Right cardiac atrium (tissue), 5 donors: ENCODE data around the gene GPC6. TPM values are rescaled to one million over a fixed set of nuclear protein-coding genes. Genes with fewer than 3 reads are reported as not detected.

Source experiments
- ATAC-seq, 2 donors: fragments of 200-7000 bp; cut with Tn5 transposase; one replicate each; pipeline versions ENCODE4 v1.8.0 to v1.9.1; 2020; ENCODE audit warnings: moderate library complexity in 2 of 2, mild to moderate bottlenecking in 1 of 2
- DNase-seq, 3 donors: peaks; one replicate each; pipeline ENCODE4 v3.0.0-alpha.2; 2020
- H3K27ac ChIP-seq: one replicate; pipeline ENCODE4 v1.5.1; 2013; ENCODE audit warnings: mild to moderate bottlenecking, low read length, control low read depth, moderate library complexity
- H3K27me3 ChIP-seq: one replicate; pipeline ENCODE4 v1.6.1; 2013; ENCODE audit not compliant: control insufficient read depth, insufficient read depth
- H3K4me1 ChIP-seq: one replicate; pipeline ENCODE4 v1.6.1; 2013; ENCODE audit warnings: low read length; ENCODE audit not compliant: control insufficient read depth, insufficient read depth
- H3K4me3 ChIP-seq: one replicate; pipeline ENCODE4 v1.5.1; 2013; ENCODE audit warnings: low read length, control low read depth
- H3K9me3 ChIP-seq: one replicate; pipeline ENCODE4 v1.6.1; 2013; ENCODE audit warnings: low read length; ENCODE audit not compliant: control insufficient read depth
- WGBS: extraction: QIAGEN DNeasy Blood & Tissue Kit; methylation state at CpG from one replicate; pipeline ENCODE4 v1.1.7; 2013; 5-methylcytosine and 5-hydroxymethylcytosine counted together
- intact Hi-C, 4 donors: fragments of 100-400 bp; cut with DNase I; formaldehyde crosslinking; loops; one replicate each; pipeline versions ENCODE4 v1.11.0 to v1.14.0; 2022 to 2023
- polyA plus RNA-seq: library from polyadenylated mRNA; stranded (reverse); fragments of 200-250 nt; gene quantifications from one replicate; pipeline ENCODE4 v1.2.3, GENCODE V29; 2013
- total RNA-seq, 4 donors: library from RNA; stranded (reverse); fragmentation: NEBNext Ultra II Directional; extraction: Animal tissue kit (Norgen Biotek cat#: 25700); gene quantifications; one replicate each; pipeline ENCODE4 v1.2.1, GENCODE V29; 2021
- donor health status: healthy with polysubstance abuse.
- donor health status: DM: no; HTN: yes; CAD: no.
- donor health status: DM: no; HTN: no; CAD: no.
- donor health status: DM: no; HTN: yes; CAD: no; lungs with severe emphysema.
- donor health status: DM: yes; HTN: yes; CAD: no.

Gene GPC6
- total and polyA plus RNA-seq, 5 donors: 1.5 to 11.0 (median 5.3) TPM

GRCh38 chr13:93964146-93964512, 737.5 kb downstream of the GPC6 start:
- DNase-seq: no peak
- Histone ChIP-seq H3K27me3 (no peaks in the 10 kb centered on the region), H3K4me1 (no peaks in the 10 kb centered on the region), H3K27ac (no peak overlapping the region), H3K9me3 (no peaks in the 10 kb centered on the region), H3K4me3 (no peak overlapping the region)
- intact Hi-C loops: no loop called here
- ATAC-seq: no peak
- WGBS: 74% methylated on average over 2 of the region's 2 CpGs

DNA sequence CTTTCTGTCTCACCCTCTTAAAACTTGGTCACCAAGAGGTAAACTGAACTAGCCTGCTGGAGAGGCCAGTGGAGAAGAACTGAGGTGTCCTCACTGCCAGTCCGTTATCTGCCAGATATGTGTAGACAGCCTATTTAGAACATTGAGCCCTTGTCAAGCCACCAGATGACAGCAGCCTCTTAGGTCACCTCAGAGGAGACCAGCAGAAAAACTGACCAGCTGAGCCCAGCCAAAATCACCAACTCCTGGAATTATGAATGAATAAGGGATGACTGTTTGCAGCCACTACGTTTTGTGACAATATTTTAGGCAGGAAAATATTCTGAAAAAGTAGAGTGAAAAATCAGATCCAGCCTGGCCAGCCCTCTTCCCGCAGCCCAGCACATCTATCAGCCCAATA, 739.0 kb downstream of the GPC6 start:
- no peaks in the 10 kb centered on the region for H3K9me3 ChIP-seq
- no peaks in the 10 kb centered on the region for H3K27me3 ChIP-seq
- no peak for ATAC-seq
- no peaks in the 10 kb centered on the region for H3K4me1 ChIP-seq
- H3K27ac ChIP-seq: no peak overlapping the region
- intact Hi-C loops: no loop called here
- 84% methylated on average over 3 of the region's 3 CpGs for WGBS
- DNase-seq: no peak
- no peak overlapping the region for H3K4me3 ChIP-seq

GRCh38 chr13:93966267-93966936, 739.8 kb downstream of the GPC6 start:
- Histone ChIP-seq H3K27me3 (no peaks in the 10 kb centered on the region), H3K4me3 (no peak overlapping the region), H3K9me3 (no peaks in the 10 kb centered on the region), H3K27ac (no peak overlapping the region), H3K4me1 (no peaks in the 10 kb centered on the region)
- WGBS: 93% methylated on average over 2 of the region's 2 CpGs
- ATAC-seq: no peak
- DNase-seq: no peak
- intact Hi-C loops: no loop called here

- intact Hi-C loops: no loop called here
- 68% methylated on average over 2 of the region's 2 CpGs for WGBS
- Histone ChIP-seq H3K4me3 (no peak overlapping the region), H3K4me1 (no peaks in the 10 kb centered on the region), H3K27me3 (no peaks in the 10 kb centered on the region), H3K27ac (no peak overlapping the region), H3K9me3 (no peaks in the 10 kb centered on the region)
- no peak for ATAC-seq
- DNase-seq: no peak
These were observed 740.7 kb downstream of the GPC6 start for GRCh38 chr13:93967286-93967685.

GRCh38 chr13:93975242-93975641, 748.6 kb downstream of the GPC6 start:
- H3K4me3 ChIP-seq: no peak overlapping the region
- intact Hi-C loops: no loop called here
- 81% methylated on average over 2 of the region's 2 CpGs for WGBS
- H3K4me1 ChIP-seq: no peaks in the 10 kb centered on the region
- H3K27me3 ChIP-seq: no peaks in the 10 kb centered on the region
- H3K27ac ChIP-seq: no peak overlapping the region
- no peak for ATAC-seq
- DNase-seq: no peak
- no peaks in the 10 kb centered on the region for H3K9me3 ChIP-seq

DNA sequence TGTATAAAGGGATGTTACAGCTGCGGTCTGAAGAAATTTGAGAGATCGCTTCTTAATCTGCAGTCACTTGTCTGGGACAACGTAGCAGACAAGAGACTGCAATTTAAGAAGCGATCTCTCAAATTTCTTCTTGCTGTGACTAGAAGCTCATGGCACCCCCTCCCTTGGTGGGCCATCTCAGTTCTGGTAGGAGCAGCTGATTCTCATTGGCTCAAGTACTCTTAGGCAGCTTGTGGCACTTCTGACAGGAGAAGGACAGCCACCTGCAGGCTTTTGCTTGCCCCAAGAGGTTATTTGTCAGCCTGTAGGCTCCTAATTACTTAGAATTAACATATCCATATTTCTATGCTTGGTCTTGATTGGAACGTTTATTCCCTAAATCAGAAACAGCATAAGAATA, 749.9 kb downstream of the GPC6 start:
- ATAC-seq: no peak
- intact Hi-C loops: no loop called here
- 86% methylated on average over 5 of the region's 5 CpGs for WGBS
- no peak for DNase-seq
- Histone ChIP-seq H3K27ac (no peak overlapping the region), H3K9me3 (no peaks in the 10 kb centered on the region), H3K4me3 (no peak overlapping the region), H3K4me1 (no peaks in the 10 kb centered on the region), H3K27me3 (no peaks in the 10 kb centered on the region)

GRCh38 chr13:93977986-93978385, 751.4 kb downstream of the GPC6 start:
- intact Hi-C loops: no loop called here
- no peaks in the 10 kb centered on the region for H3K27me3 ChIP-seq
- H3K4me1 ChIP-seq: no peaks in the 10 kb centered on the region
- no peaks in the 10 kb centered on the region for H3K9me3 ChIP-seq
- ATAC-seq (no peak), DNase-seq (no peak)
- WGBS: 73% methylated on average over 3 of the region's 3 CpGs
- H3K4me3 ChIP-seq: no peak overlapping the region
- H3K27ac ChIP-seq: no peak overlapping the region

GRCh38 chr13:93981426-93981977, 754.9 kb downstream of the GPC6 start:
- WGBS: 59% methylated on average over 1 of the region's 1 CpG
- H3K4me1 ChIP-seq: no peaks in the 10 kb centered on the region
- no peak overlapping the region for H3K27ac ChIP-seq
- DNase-seq (no peak), ATAC-seq (no peak)
- intact Hi-C loops: no loop called here
- no peak overlapping the region for H3K4me3 ChIP-seq
- no peaks in the 10 kb centered on the region for H3K27me3 ChIP-seq
- H3K9me3 ChIP-seq: no peaks in the 10 kb centered on the region

DNA sequence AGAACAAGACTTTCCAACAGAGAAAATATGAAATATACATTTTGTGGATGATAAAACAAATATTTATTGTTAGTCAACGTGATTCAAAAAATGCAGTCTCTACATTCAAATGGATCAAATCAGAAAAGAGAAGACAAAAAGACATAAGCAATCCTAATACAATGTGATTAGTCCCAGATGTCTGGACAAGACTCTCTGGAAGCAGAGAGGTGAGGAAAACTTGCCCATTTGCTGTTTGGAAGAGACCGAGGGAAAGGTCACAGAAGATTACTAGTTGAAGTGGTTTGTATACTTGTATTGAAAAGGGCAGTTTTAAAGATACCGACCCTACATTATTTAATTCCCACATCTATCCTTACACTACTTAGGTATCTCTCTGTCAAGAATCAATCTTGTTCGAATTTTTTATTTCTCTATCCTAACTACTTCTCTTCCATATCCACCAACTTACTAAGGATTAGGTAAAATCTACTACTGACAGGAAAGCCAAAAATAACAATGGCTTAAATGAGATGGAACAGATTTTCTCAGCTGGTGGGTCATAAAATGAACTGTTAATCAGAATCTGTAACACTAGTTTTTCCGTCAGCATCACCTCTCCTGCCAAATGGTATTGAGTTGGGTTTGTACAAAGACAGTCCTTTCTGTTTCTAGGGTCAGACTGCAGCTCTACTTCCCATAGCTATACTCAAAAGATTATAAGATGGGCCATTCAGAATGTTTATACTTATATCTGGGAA, 755.7 kb downstream of the GPC6 start:
- WGBS: 59% methylated on average over 5 of the region's 5 CpGs
- ATAC-seq (no peak), DNase-seq (no peak)
- no peaks in the 10 kb centered on the region for H3K4me1 ChIP-seq
- no peaks in the 10 kb centered on the region for H3K27me3 ChIP-seq
- intact Hi-C loops: no loop called here
- no peaks in the 10 kb centered on the region for H3K9me3 ChIP-seq
- no peak overlapping the region for H3K27ac ChIP-seq
- no peak overlapping the region for H3K4me3 ChIP-seq

DNA sequence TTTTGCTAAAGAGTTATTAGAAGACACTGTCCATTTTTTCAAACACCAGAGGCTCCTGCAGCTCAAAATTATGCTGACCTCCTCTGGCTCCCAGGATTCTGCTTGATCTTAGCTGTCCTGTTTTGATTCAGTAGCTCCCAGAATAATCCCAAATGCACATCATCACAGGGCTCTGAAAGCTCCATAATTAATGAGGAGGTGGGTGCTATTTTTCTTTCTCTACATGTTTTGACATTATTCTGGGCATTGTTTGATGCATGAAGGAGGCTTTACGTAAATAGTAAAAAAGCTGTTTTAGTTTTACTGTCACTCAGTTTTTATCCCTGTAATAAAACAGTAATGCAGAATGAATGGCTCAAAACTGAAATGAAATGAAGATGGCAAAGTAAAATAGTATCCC, 757.4 kb downstream of the GPC6 start:
- Histone ChIP-seq H3K4me3 (no peak overlapping the region), H3K4me1 (no peaks in the 10 kb centered on the region), H3K27ac (no peak overlapping the region), H3K9me3 (no peaks in the 10 kb centered on the region), H3K27me3 (no peaks in the 10 kb centered on the region)
- intact Hi-C loops: no loop called here
- WGBS: 84% methylated on average over 1 of the region's 1 CpG
- ATAC-seq (no peak), DNase-seq (no peak)

DNA sequence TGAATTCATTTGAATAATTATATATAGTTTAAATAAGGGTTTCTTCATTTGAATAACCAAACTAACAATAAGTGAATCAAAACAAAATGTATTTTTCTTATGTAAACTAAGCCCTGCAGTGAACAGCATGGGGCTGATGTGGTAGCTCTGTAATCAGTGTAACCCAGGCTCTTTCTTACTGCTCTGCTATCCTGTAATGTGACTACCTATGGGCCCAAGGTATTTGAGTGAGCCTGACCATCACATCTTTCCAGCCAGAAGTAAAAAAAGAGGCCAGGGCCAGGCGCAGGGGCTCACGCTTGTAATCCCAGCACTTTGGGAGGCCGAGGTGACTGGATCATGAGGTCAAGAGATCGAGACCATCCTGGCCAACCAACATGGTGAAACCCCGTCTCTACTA, 758.3 kb downstream of the GPC6 start:
- Histone ChIP-seq H3K9me3 (no peaks in the 10 kb centered on the region), H3K4me1 (no peaks in the 10 kb centered on the region), H3K27ac (no peak overlapping the region), H3K27me3 (no peaks in the 10 kb centered on the region), H3K4me3 (no peak overlapping the region)
- DNase-seq (no peak), ATAC-seq (no peak)
- intact Hi-C loops: no loop called here
- 85% methylated on average over 5 of the region's 5 CpGs for WGBS
